Activated CD8-positive, alpha-beta T cell treated with anti-CD3 and anti-CD28 coated beads for 36 hours (primary cell): ENCODE measurements around the gene CDC42BPB. TPM values are rescaled to one million over a fixed set of nuclear protein-coding genes. Genes with fewer than 3 reads are reported as not detected.

Source experiments
- ATAC-seq: fragments of 200-7000 bp; cut with Tn5 transposase; one replicate; pipeline ENCODE4 v1.10.0; 2021; ENCODE audit warnings: mild to moderate bottlenecking, moderate library complexity
- CTCF ChIA-PET: fragments of 350-600 bp; sonication (Branson Sonifier 250); formaldehyde crosslinking; loops from one replicate; lab custom pipeline; 2021; ENCODE audit warnings: antibody characterized with exemption; lab: Charles Lee
- POLR2A ChIA-PET: fragments of 350-600 bp; sonication (Branson Sonifier 250); formaldehyde crosslinking; loops from one replicate; lab custom pipeline; 2021; ENCODE audit warnings: antibody characterized with exemption; lab: Charles Lee
- DNase-seq: peaks from one replicate; pipeline ENCODE4 v3.0.0-alpha.2; 2020
- H3K27ac Mint-ChIP-seq: one replicate; pipeline ENCODE4 v1.8.0; 2021; ENCODE audit warnings: mild to moderate bottlenecking, mixed read lengths
- H3K27me3 Mint-ChIP-seq: one replicate; pipeline ENCODE4 v1.8.0; 2021; ENCODE audit warnings: mixed read lengths
- H3K36me3 Mint-ChIP-seq: one replicate; pipeline ENCODE4 v1.8.0; 2021; ENCODE audit warnings: low read depth, mixed read lengths
- H3K4me1 Mint-ChIP-seq: one replicate; pipeline ENCODE4 v1.8.0; 2021; ENCODE audit warnings: low read depth, mixed read lengths
- H3K4me3 Mint-ChIP-seq: one replicate; pipeline ENCODE4 v1.8.0; 2021; ENCODE audit warnings: mild to moderate bottlenecking, moderate library complexity, mixed read lengths
- H3K9me3 Mint-ChIP-seq: one replicate; pipeline ENCODE4 v1.8.0; 2021; ENCODE audit warnings: mixed read lengths
- intact Hi-C: fragments of 100-400 bp; cut with micrococcal nuclease; formaldehyde crosslinking; loops from one replicate; pipeline ENCODE4 v1.10.0; 2022
- total RNA-seq, 2 experiments: library from RNA; stranded (reverse); gene quantifications; one replicate each; pipeline ENCODE4 v1.2.3, GENCODE V29; 2021
- TF ChIP-seq, protein P1 (sequence below): fragments of 200-600 bp; IDR thresholded peaks from one replicate; pipeline ENCODE4 v1.8.0; 2022; ENCODE audit warnings: antibody characterized with exemption, mild to moderate bottlenecking

CDC42BPB gene
- total RNA-seq, 2 experiments from 2014 or later, result 0.72 to 0.96 TPM

DNA sequence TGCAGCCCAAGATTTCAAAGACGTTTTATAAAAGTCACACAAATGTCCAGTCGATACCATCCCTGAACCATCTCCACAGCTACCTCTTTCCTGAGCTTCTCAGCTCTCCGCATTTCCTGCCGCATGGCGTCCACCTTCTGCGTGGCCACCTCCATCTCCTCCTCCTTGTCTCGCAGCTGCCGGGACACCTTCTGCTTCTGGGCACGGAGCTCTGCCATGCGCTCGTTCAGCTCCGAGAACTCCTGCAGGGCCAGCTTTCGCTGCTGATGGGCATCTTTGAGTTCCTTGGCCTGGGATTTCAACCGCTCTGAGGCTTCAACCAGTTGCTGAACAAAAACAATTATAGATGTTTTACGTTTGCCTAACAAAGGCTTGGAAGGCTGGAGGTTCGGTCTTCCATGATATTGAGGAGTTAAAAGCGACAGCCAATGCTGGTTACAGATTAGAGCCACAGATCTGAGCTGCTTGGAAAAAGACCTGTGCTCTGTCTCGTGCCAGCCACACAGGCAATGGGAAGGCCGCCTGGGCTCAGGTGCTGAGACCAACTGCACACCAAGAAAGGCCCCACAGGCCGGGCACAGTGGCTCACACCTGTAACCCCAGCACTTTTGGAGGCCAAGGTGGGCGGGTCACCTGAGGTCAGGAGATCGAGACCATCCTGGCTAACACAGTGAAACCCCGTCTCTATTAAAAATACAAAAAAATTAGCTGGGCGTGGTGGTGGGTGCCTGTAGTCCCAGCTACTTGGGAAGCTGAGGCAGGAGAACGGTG lies 85.3 kb downstream of the CDC42BPB start:
- no peaks in the 10 kb centered on the region for H3K4me1 Mint-ChIP-seq
- TF ChIP-seq, protein P1, sequence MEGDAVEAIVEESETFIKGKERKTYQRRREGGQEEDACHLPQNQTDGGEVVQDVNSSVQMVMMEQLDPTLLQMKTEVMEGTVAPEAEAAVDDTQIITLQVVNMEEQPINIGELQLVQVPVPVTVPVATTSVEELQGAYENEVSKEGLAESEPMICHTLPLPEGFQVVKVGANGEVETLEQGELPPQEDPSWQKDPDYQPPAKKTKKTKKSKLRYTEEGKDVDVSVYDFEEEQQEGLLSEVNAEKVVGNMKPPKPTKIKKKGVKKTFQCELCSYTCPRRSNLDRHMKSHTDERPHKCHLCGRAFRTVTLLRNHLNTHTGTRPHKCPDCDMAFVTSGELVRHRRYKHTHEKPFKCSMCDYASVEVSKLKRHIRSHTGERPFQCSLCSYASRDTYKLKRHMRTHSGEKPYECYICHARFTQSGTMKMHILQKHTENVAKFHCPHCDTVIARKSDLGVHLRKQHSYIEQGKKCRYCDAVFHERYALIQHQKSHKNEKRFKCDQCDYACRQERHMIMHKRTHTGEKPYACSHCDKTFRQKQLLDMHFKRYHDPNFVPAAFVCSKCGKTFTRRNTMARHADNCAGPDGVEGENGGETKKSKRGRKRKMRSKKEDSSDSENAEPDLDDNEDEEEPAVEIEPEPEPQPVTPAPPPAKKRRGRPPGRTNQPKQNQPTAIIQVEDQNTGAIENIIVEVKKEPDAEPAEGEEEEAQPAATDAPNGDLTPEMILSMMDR, result no peak
- ATAC-seq, result no peak
- H3K27ac Mint-ChIP-seq, result no peak overlapping the region
- no peak overlapping the region for H3K4me3 Mint-ChIP-seq
- H3K9me3 Mint-ChIP-seq, result no peaks in the 10 kb centered on the region
- H3K27me3 Mint-ChIP-seq, result no peaks in the 10 kb centered on the region
- ChIA-PET POLR2A (no interaction called here), CTCF (no interaction called here)
- H3K36me3 Mint-ChIP-seq, result no peaks in the 10 kb centered on the region
- intact Hi-C loops, result no loop called here
- no peak for DNase-seq

DNA sequence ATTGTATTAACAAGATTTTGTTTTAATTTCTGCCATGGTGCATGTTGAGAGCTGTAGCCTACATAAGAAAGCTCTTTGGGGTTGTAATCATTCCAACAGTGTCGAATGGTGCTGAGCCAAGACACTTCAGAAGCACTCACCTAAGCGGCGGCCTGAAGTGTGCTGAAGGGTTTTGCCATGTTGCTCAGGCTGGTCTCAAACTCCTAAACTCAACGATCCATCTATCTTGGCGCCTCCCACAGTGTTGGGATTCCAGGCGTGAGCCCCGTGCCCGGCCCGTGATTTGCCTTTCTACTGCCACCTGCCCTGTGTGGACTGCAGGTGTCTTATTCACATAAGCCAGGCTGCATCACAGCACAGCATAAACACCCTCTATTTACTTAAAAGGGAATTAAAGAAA lies 86.0 kb downstream of the CDC42BPB start:
- H3K36me3 Mint-ChIP-seq, result no peaks in the 10 kb centered on the region
- DNase-seq, result no peak
- no peaks in the 10 kb centered on the region for H3K4me1 Mint-ChIP-seq
- intact Hi-C loops, result no loop called here
- H3K4me3 Mint-ChIP-seq, result no peak overlapping the region
- H3K9me3 Mint-ChIP-seq, result no peaks in the 10 kb centered on the region
- no peaks in the 10 kb centered on the region for H3K27me3 Mint-ChIP-seq
- POLR2A ChIA-PET, result no interaction called here
- CTCF ChIA-PET, result interaction anchor here (1.1 kb wide), 1 partner anchor 134 kb away, joined by 3 read pairs; no protein-coding TSS in a partner anchor
- H3K27ac Mint-ChIP-seq, result no peak overlapping the region
- ATAC-seq, result no peak
- TF ChIP-seq, protein P1, result no peak

DNA sequence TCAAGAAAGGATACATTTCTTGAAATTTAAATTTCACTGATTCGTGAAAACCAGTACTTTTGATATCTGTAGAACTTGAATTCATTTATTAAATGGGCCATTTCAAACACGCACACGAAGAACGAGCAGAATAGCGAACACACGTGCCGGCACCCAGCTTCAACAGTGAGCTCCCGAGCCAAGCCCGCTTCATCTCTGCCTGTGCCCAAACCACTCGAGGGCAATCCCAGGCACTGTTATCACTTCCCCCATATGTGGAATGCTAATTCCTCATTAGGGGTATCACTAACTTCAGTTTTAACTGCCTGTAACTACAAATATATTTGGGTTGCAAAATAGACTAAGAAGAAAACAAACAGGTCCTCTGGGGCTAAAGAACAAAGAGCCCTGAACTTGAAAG lies 86.9 kb downstream of the CDC42BPB start:
- DNase-seq, result no peak
- Mint-ChIP-seq H3K4me1 (no peaks in the 10 kb centered on the region), H3K36me3 (no peaks in the 10 kb centered on the region), H3K4me3 (no peak overlapping the region), H3K9me3 (no peaks in the 10 kb centered on the region), H3K27ac (no peak overlapping the region), H3K27me3 (no peaks in the 10 kb centered on the region)
- ATAC-seq, result no peak
- ChIA-PET POLR2A (no interaction called here), CTCF (interaction anchor here (1.1 kb wide), 1 partner anchor 135 kb away, joined by 3 read pairs; no protein-coding TSS in a partner anchor)
- intact Hi-C loops, result no loop called here
- TF ChIP-seq, protein P1, result no peak

DNA sequence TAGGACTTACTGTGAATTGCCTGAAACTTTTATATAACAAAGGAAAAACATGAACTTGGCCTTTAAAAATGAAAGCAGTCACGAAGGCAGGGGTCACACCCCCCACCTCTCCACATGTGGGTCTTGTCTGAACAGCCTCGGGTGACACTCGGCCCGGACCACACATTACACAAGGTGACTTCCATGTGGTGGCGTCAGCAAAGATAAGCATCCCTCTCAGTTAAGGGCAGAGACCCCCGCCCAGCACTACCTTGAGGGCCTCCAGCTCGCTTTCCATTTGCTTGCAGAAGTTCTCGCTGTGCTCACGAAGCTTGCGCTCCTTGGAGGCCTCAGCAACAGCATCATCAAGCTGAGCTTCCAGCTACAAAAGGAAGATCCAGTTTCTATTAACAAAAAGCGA lies 87.4 kb downstream of the CDC42BPB start:
- H3K27ac Mint-ChIP-seq, result no peak overlapping the region
- TF ChIP-seq, protein P1, result no peak
- no peak overlapping the region for H3K4me3 Mint-ChIP-seq
- intact Hi-C loops, result no loop called here
- no peak for ATAC-seq
- H3K27me3 Mint-ChIP-seq, result no peaks in the 10 kb centered on the region
- no peaks in the 10 kb centered on the region for H3K9me3 Mint-ChIP-seq
- H3K4me1 Mint-ChIP-seq, result no peaks in the 10 kb centered on the region
- ChIA-PET POLR2A (no interaction called here), CTCF (no interaction called here)
- no peaks in the 10 kb centered on the region for H3K36me3 Mint-ChIP-seq
- DNase-seq, result no peak

DNA sequence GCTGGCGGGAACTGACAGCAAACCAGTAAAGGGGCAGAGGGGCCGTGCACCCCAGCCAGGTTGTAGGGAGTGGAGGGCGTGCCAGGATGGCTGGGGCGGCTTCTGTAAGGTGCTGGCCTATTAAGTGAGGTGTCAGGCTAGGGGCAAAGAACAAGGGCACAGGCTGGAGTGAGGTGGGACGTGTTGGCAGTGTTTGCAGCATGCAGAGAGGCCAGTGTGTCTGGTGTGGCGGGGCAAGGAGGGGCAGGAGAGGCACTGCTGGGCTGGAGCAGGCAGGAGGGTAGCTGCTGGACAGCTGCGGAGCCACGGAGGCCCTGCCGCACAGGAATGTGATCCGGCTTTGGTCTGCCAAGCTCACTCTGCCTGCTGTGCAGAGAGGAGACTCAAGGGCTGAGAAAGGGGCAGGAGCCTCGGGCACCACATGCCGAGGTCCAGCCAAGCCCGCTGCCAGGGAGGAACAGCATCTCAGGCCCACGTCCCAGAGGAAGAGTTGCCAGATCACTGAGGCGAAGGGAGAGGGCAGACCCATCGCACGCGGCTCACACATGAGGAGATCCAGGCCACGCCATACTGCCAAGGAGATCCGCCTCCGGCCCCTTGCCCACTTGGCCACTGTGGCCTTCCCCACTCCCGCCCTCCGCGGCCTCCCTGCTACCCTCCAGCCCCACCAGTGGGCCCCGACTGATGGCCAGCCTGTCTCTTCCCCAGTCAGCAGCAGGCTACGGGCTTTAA lies 88.1 kb downstream of the CDC42BPB start:
- ATAC-seq (no peak), DNase-seq (no peak)
- ChIA-PET POLR2A (no interaction called here), CTCF (no interaction called here)
- no peaks in the 10 kb centered on the region for H3K36me3 Mint-ChIP-seq
- H3K4me1 Mint-ChIP-seq, result no peaks in the 10 kb centered on the region
- no peaks in the 10 kb centered on the region for H3K27me3 Mint-ChIP-seq
- TF ChIP-seq, protein P1, result no peak
- H3K9me3 Mint-ChIP-seq, result no peaks in the 10 kb centered on the region
- intact Hi-C loops, result no loop called here
- no peak overlapping the region for H3K27ac Mint-ChIP-seq
- H3K4me3 Mint-ChIP-seq, result no peak overlapping the region
